ENCODE measurements around the gene DGCR8. TPM values are rescaled to one million over a fixed set of nuclear protein-coding genes. Genes with fewer than 3 reads are reported as not detected.

DGCR8 gene
- total RNA-seq, 1 donor from 2014 or later = 29.1 TPM

DNA sequence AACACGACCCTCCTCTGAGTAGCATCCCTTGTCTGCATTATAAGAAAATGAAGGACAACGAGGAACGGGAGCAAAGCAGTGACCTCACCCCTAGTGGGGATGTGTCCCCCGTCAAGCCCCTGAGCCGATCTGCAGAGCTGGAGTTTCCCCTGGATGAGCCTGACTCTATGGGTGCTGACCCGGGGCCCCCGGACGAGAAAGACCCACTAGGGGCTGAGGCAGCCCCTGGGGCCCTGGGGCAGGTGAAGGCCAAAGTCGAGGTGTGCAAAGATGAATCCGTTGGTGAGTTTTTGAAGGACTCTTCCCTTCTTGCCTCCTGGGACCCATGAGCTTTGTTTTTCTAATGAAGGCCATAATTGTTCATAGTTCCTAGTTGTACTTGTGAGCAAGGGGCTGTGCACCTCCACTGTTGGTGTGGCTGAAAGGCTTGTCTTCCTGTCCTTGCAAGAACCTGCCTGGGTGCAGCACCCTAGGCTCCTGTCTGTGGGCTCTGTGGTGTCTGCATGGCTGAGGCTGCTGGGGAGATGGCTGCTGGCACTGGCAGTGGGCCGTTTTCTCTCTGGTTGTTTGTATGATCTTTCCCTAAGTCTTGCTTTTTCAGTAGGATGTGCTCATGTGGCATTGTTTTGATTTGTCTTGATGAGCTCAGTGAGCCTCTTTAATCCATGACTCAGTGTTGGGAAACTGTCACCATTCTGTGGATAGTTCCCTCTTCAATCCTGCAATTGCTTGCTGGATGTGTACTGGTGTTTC is 10.1 kb downstream of the DGCR8 start:
- Mint-ChIP-seq H3K9me3 (no peaks in the 10 kb centered on the region), H3K27ac (no peak overlapping the region), H3K36me3 (peaks cover 72% of the 10 kb centered on the region), H3K4me3 (no peak overlapping the region), H3K4me1 (peaks cover 3% of the 10 kb centered on the region), H3K27me3 (ENCODE audit: insufficient read depth, low read depth) (peaks cover 5% of the 10 kb centered on the region)
- TF ChIP-seq, protein P1, sequence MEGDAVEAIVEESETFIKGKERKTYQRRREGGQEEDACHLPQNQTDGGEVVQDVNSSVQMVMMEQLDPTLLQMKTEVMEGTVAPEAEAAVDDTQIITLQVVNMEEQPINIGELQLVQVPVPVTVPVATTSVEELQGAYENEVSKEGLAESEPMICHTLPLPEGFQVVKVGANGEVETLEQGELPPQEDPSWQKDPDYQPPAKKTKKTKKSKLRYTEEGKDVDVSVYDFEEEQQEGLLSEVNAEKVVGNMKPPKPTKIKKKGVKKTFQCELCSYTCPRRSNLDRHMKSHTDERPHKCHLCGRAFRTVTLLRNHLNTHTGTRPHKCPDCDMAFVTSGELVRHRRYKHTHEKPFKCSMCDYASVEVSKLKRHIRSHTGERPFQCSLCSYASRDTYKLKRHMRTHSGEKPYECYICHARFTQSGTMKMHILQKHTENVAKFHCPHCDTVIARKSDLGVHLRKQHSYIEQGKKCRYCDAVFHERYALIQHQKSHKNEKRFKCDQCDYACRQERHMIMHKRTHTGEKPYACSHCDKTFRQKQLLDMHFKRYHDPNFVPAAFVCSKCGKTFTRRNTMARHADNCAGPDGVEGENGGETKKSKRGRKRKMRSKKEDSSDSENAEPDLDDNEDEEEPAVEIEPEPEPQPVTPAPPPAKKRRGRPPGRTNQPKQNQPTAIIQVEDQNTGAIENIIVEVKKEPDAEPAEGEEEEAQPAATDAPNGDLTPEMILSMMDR (IDR thresholded peaks at IDR 0.05) = no peak
- TF ChIP-seq EZH2 (IDR thresholded peaks at IDR 0.05) (no peak), EZH2phosphoT487 (IDR thresholded peaks at IDR 0.05) (no peak)
- Histone ChIP-seq H3K4me3 (no peak overlapping the region), H2AFZ (replicated peaks) (no peak overlapping the region), H3K4me2 (no peak overlapping the region), H3K27ac (no peak overlapping the region), H3K79me2 (ENCODE audit: low read depth) (peaks cover 64% of the 10 kb centered on the region), H3K27me3 (no peaks in the 10 kb centered on the region), H3K9ac (no peak overlapping the region), H3F3A (ENCODE audit: low read depth) (peaks cover 4% of the 10 kb centered on the region), H3K36me3 (peaks cover 7% of the 10 kb centered on the region), H3K4me1 (no peaks in the 10 kb centered on the region), H4K20me1 (ENCODE audit: low read depth) (peaks cover 62% of the 10 kb centered on the region), H3K9me3 (ENCODE audit: low read depth) (no peaks in the 10 kb centered on the region)
- no peak for DNase-seq (ENCODE audit: low spot score)

DNA sequence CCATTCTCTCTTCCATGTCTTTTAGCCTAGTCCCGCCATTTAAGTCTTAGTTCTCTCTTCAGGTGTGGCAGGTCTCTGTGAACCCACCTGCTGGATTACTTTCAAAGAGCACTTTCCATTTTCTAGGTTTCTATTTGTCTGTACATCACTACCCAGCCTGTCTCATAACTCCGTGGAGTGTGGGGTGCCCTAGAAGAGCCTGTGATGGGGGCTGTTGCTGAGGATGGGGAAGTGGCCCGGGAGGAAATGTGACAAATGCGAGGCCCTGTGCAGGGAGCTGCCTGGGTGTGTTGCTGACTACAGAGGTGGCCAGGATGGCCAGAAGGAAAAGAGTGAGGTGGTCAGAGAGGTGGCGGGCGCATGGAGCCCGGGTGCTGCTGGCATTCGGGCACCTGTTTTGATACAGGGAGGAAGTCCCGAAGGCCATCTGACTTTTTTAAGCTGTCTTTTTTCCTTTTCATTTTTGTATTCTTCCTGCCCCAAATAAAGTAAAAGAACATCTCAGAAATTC is 10.7 kb downstream of the DGCR8 start:
- Mint-ChIP-seq H3K9me3 (no peaks in the 10 kb centered on the region), H3K27me3 (ENCODE audit: insufficient read depth, low read depth) (peaks cover 5% of the 10 kb centered on the region), H3K4me3 (no peak overlapping the region), H3K27ac (no peak overlapping the region), H3K36me3 (peaks cover 75% of the 10 kb centered on the region), H3K4me1 (no peaks in the 10 kb centered on the region)
- Histone ChIP-seq H3K27ac (no peak overlapping the region), H3K27me3 (no peaks in the 10 kb centered on the region), H3K79me2 (ENCODE audit: low read depth) (peaks cover 64% of the 10 kb centered on the region), H3K4me2 (no peak overlapping the region), H4K20me1 (ENCODE audit: low read depth) (peaks cover 56% of the 10 kb centered on the region), H3F3A (ENCODE audit: low read depth) (peaks cover 4% of the 10 kb centered on the region), H3K9ac (no peak overlapping the region), H3K4me1 (no peaks in the 10 kb centered on the region), H2AFZ (replicated peaks) (no peak overlapping the region), H3K4me3 (no peak overlapping the region), H3K36me3 (peaks cover 13% of the 10 kb centered on the region), H3K9me3 (ENCODE audit: low read depth) (no peaks in the 10 kb centered on the region)
- no peak for DNase-seq (ENCODE audit: low spot score)
- TF ChIP-seq EZH2phosphoT487 (IDR thresholded peaks at IDR 0.05) (no peak), EZH2 (IDR thresholded peaks at IDR 0.05) (no peak)
- TF ChIP-seq, protein P1 (IDR thresholded peaks at IDR 0.05) = no peak

DNA sequence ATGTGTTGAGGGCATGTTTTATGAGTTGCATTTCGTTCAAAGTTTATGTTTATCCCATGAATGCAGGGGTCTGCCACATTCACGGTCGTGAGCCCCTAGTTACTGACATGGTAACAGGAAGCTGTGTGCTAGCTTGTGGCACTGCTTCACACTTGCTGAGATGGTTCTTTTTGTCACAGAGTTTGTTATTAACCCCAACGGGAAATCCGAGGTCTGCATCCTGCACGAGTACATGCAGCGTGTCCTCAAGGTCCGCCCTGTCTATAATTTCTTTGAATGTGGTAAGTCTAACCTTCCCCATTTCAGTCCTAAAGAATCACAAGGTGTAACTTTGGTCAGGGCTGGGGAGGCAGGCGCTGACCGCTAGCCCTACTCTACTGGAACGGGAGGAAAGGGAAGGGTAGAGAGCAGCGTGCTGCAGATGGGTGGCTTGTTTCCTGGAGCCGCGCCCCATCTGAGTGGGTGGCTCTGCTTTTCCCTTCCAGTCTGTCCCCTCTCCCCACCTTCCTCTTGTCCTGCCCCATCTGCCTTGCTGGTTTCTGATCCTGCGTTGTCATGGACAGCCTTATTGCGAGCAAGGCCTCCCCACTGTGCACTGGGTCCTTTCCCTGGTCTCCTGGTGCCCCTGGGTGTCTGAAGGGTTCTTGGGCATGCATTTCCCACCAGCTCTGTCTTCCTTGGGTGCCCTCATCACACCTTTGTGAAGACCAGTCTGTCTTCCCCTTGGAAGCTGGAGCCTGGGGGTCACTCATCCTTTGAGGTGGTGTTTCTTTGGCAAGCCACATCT is 11.8 kb downstream of the DGCR8 start:
- Histone ChIP-seq H3K9ac (no peak overlapping the region), H3K79me2 (ENCODE audit: low read depth) (peaks cover 64% of the 10 kb centered on the region), H3K4me1 (no peaks in the 10 kb centered on the region), H3K27me3 (no peaks in the 10 kb centered on the region), H4K20me1 (ENCODE audit: low read depth) (peaks cover 49% of the 10 kb centered on the region), H3K27ac (no peak overlapping the region), H3K9me3 (ENCODE audit: low read depth) (no peaks in the 10 kb centered on the region), H3K4me3 (no peak overlapping the region), H3K4me2 (no peak overlapping the region), H3K36me3 (peaks cover 23% of the 10 kb centered on the region), H3F3A (ENCODE audit: low read depth) (peaks cover 4% of the 10 kb centered on the region), H2AFZ (replicated peaks) (no peak overlapping the region)
- Mint-ChIP-seq H3K27ac (no peak overlapping the region), H3K9me3 (no peaks in the 10 kb centered on the region), H3K36me3 (peaks cover 79% of the 10 kb centered on the region), H3K4me3 (no peak overlapping the region), H3K4me1 (no peaks in the 10 kb centered on the region), H3K27me3 (ENCODE audit: insufficient read depth, low read depth) (peaks cover 5% of the 10 kb centered on the region)
- TF ChIP-seq, protein P1 (IDR thresholded peaks at IDR 0.05) = no peak
- TF ChIP-seq EZH2 (IDR thresholded peaks at IDR 0.05) (no peak), EZH2phosphoT487 (IDR thresholded peaks at IDR 0.05) (no peak)
- no peak for DNase-seq (ENCODE audit: low spot score)

Data from neural progenitor cell (in vitro differentiated cells).